K562 (cell line): ENCODE measurements around the gene FEM1B. TPM values are rescaled to one million over a fixed set of nuclear protein-coding genes. Genes with fewer than 3 reads are reported as not detected.

ENCODE experiments used
- CBFB ChIP-seq: sonication (generic); formaldehyde crosslinking; IDR thresholded peaks from 2 replicates; pipeline ENCODE4 v1.4.0; 2020; ENCODE audit warnings: mild to moderate bottlenecking, missing genetic modification reagents
- ESRRB ChIP-seq: fragments of 250-450 bp; sonication (Bioruptor Pico); IDR thresholded peaks from 2 replicates; pipeline ENCODE4 v1.5.0; 2020; ENCODE audit warnings: mild to moderate bottlenecking, moderate library complexity, borderline replicate concordance
- FUS ChIP-seq: fragments of 200-400 bp; formaldehyde crosslinking; optimal IDR thresholded peaks from 2 replicates; pipeline ENCODE3; 2017; ENCODE audit warnings: low read depth, low read length
- HDAC2 ChIP-seq: fragments of 450-650 bp; IDR thresholded peaks from 2 replicates; pipeline ENCODE4 v1.6.1; 2016; ENCODE audit warnings: mild to moderate bottlenecking
- HDGF ChIP-seq: fragments of 450-650 bp; IDR thresholded peaks from 2 replicates; pipeline ENCODE4 v1.6.1; 2016
- ILK ChIP-seq: fragments of 450-650 bp; IDR thresholded peaks from 2 replicates; pipeline ENCODE4 v1.6.1; 2016; ENCODE audit warnings: missing genetic modification characterization, low read depth, mild to moderate bottlenecking, missing compliant biosample characterization, moderate library complexity, borderline replicate concordance
- KLF6 ChIP-seq: fragments of 250-450 bp; sonication (Bioruptor Pico); IDR thresholded peaks from 2 replicates; pipeline ENCODE4 v1.4.0; 2020; ENCODE audit warnings: mild to moderate bottlenecking, moderate library complexity, borderline replicate concordance
- RBM25 ChIP-seq: fragments of 200-400 bp; formaldehyde crosslinking; IDR thresholded peaks from 2 replicates; pipeline ENCODE4 v1.6.1; 2018; ENCODE audit warnings: low read length, low read depth, moderate library complexity; ENCODE audit not compliant: severe bottlenecking
- TOE1 ChIP-seq, 2 experiments: fragments of 450-650 bp in 1 of 2; sonication (generic) in 1 of 2; formaldehyde crosslinking in 1 of 2; IDR thresholded peaks; 2 replicates each; pipeline versions ENCODE4 v1.7.1 to v1.8.0; 2016 to 2022; ENCODE audit warnings: borderline replicate concordance in 2 of 2, mild to moderate bottlenecking in 2 of 2, antibody characterized with exemption in 1 of 2, inconsistent platforms in 1 of 2, low read depth in 1 of 2, missing genetic modification reagents in 1 of 2, moderate library complexity in 1 of 2
- XRCC5 ChIP-seq: fragments of 200-400 bp; formaldehyde crosslinking; IDR thresholded peaks from 2 replicates; pipeline ENCODE4 v1.6.1; 2017; ENCODE audit warnings: low read depth, mild to moderate bottlenecking, low read length
- ZC3H11A ChIP-seq: IDR thresholded peaks from 2 replicates; pipeline ENCODE4 v1.6.1; 2012; ENCODE audit warnings: low read depth, low read length, improper control_type of control experiment
- ZC3H4 ChIP-seq: sonication (generic); formaldehyde crosslinking; IDR thresholded peaks from 2 replicates; pipeline ENCODE4 v1.9.0; 2021; ENCODE audit warnings: missing genetic modification reagents, borderline replicate concordance
- ZEB2 ChIP-seq: fragments of 450-650 bp; IDR thresholded peaks from 2 replicates; pipeline ENCODE4 v1.6.1; 2016
- ZNF354B ChIP-seq: fragments of 250-450 bp; sonication (Bioruptor Pico); IDR thresholded peaks from 2 replicates; pipeline ENCODE4 v1.4.0; 2020
- ZNF436 ChIP-seq: fragments of 250-450, 450-650 bp; sonication (Bioruptor Pico); formaldehyde crosslinking; IDR thresholded peaks from 2 replicates; pipeline ENCODE4 v1.7.0; 2020; ENCODE audit warnings: mild to moderate bottlenecking
- polyA plus RNA-seq, 8 experiments: library from polyadenylated mRNA; depleted of rRNA in 4 of 8; stranded (reverse) in 5 of 8; unstranded in 3 of 8; fragments of >200 nt; fragmentation: Nextera tagmentation in 2 of 8; fragmentation: Illumina TruSeq in 1 of 8; extraction: Ambion mirVana in 2 of 8; extraction: Trizol in 1 of 8; gene quantifications; 2 replicates each; pipeline versions ENCODE4 v1.2.1 to v1.2.3, GENCODE V29; 2011 to 2014; ENCODE audit warnings: inconsistent platforms in 1 of 8, missing spikeins in 1 of 8
- total RNA-seq, 7 experiments: library from RNA; depleted of rRNA in 6 of 7; stranded (reverse); fragments of >200 nt in 6 of 7; fragmentation: Illumina TruSeq in 2 of 7; extraction: Trizol in 2 of 7; gene quantifications; 2 replicates each; pipeline versions ENCODE4 v1.2.1 to v1.2.3, GENCODE V29; 2011 to 2021; ENCODE audit warnings: low replicate concordance in 1 of 7
- TF ChIP-seq, protein P1 (sequence below): IDR thresholded peaks from 2 replicates; pipeline ENCODE4 v1.6.1; 2016; ENCODE audit warnings: missing genetic modification characterization, missing compliant biosample characterization
- TF ChIP-seq, protein P2 (sequence below), 3 experiments: IDR thresholded peaks in 2 of 3; conservative IDR thresholded peaks in 1 of 3; 2 replicates each; pipeline ENCODE4 v1.5.1; 2011 to 2012; ENCODE audit warnings: low read length in 3 of 3, mild to moderate bottlenecking in 3 of 3, control low read depth in 2 of 3, improper control_type of control experiment in 1 of 3, inconsistent platforms in 1 of 3, low read depth in 1 of 3, mixed read lengths in 1 of 3, moderate library complexity in 1 of 3; ENCODE audit not compliant: insufficient read depth in 2 of 3
- TF ChIP-seq, protein P3 (sequence below): sonication (generic); formaldehyde crosslinking; IDR thresholded peaks from 2 replicates; pipeline ENCODE4 v1.8.0; 2022; ENCODE audit warnings: missing genetic modification reagents, mild to moderate bottlenecking, moderate library complexity, borderline replicate concordance
- TF ChIP-seq, protein P4 (sequence below): sonication (generic); formaldehyde crosslinking; IDR thresholded peaks from 2 replicates; pipeline ENCODE4 v1.8.0; 2023; ENCODE audit warnings: mild to moderate bottlenecking, missing genetic modification reagents

Gene FEM1B
- total and polyA plus RNA-seq, 9 of the 15 experiments (the other 6 are each of a cell fraction or from before 2014, with no cell fraction given) = 5.9 to 61.6 (median 20.1) TPM

DNA sequence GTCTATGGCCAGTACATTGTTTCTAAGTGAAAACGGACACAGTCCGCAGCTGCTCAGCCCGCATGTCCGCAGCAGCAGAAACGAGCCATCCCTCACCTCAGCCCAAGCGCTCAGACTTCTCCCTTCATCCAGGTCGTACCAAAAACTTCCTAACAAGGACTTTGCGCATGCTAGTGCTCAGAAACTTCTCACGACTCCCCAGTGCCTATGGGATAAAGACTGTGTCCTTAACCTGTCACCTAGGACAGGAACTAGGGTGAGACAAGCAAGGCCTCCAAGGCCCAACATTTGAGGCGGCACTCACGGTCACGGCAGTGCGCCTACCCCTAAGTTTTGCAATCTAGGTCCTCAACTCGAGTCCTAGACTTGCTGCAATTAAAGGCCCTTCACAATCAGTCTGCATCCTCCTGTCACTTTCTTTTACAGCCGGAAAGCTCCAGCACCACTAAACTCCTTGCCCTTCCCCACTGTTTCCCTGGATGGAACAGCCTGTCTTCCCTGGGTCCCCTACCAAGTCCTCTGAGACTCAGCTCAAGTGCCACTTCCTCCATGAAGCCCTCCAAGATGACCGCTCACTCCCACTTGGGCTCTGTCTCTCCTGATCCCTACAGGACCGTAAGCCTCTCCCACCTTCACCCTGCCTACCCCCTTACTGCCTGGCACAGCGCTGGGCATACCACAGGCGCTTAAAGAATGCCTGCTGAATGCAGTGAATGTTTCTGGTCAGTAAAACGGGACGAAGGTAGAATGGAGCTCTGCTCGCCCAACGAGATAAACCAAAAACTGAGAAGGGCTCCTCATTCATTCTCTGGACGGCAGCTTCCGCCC lies 49.2 kb upstream of the FEM1B start (continued):
- TF ChIP-seq, protein P1, sequence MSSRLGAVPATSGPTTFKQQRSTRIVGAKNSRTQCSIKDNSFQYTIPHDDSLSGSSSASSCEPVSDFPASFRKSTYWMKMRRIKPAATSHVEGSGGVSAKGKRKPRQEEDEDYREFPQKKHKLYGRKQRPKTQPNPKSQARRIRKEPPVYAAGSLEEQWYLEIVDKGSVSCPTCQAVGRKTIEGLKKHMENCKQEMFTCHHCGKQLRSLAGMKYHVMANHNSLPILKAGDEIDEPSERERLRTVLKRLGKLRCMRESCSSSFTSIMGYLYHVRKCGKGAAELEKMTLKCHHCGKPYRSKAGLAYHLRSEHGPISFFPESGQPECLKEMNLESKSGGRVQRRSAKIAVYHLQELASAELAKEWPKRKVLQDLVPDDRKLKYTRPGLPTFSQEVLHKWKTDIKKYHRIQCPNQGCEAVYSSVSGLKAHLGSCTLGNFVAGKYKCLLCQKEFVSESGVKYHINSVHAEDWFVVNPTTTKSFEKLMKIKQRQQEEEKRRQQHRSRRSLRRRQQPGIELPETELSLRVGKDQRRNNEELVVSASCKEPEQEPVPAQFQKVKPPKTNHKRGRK = no peak
- TF ChIP-seq ZC3H4 (CRISPR knock-in tag) (no peak), ESRRB (CRISPR knock-in tag) (no peak), ZNF354B (CRISPR knock-in tag) (no peak), ZNF436 (CRISPR knock-in tag) (peak; percentile 98), HDGF (peak; percentile 85), FUS (no peak), HDAC2 (peak; percentile 94), ZC3H11A (no peak), RBM25 (peak; percentile 75), ZEB2 (no peak), ILK (tag) (no peak), XRCC5 (peak; percentile 41; the same call in 1 of the 2 replicates), TOE1 (IDR thresholded peaks at IDR 0.05; ENCODE audit: borderline replicate concordance) (peak; percentile 28; the same call in 1 of the 2 replicates), TOE1 (CRISPR knock-in tag; IDR thresholded peaks at IDR 0.05; ENCODE audit: borderline replicate concordance, low read depth) (no peak), KLF6 (CRISPR knock-in tag) (no peak), CBFB (CRISPR knock-in tag) (no peak)
- TF ChIP-seq, protein P2, sequence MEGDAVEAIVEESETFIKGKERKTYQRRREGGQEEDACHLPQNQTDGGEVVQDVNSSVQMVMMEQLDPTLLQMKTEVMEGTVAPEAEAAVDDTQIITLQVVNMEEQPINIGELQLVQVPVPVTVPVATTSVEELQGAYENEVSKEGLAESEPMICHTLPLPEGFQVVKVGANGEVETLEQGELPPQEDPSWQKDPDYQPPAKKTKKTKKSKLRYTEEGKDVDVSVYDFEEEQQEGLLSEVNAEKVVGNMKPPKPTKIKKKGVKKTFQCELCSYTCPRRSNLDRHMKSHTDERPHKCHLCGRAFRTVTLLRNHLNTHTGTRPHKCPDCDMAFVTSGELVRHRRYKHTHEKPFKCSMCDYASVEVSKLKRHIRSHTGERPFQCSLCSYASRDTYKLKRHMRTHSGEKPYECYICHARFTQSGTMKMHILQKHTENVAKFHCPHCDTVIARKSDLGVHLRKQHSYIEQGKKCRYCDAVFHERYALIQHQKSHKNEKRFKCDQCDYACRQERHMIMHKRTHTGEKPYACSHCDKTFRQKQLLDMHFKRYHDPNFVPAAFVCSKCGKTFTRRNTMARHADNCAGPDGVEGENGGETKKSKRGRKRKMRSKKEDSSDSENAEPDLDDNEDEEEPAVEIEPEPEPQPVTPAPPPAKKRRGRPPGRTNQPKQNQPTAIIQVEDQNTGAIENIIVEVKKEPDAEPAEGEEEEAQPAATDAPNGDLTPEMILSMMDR (IDR thresholded peaks at IDR 0.05 in 2 of 3, conservative IDR thresholded peaks at IDR 0.05 in 1 of 3; ENCODE audit: insufficient read depth in 2 of 3, low read depth in 1 of 3, low read length in 3 of 3) = no peak
- TF ChIP-seq, protein P3, sequence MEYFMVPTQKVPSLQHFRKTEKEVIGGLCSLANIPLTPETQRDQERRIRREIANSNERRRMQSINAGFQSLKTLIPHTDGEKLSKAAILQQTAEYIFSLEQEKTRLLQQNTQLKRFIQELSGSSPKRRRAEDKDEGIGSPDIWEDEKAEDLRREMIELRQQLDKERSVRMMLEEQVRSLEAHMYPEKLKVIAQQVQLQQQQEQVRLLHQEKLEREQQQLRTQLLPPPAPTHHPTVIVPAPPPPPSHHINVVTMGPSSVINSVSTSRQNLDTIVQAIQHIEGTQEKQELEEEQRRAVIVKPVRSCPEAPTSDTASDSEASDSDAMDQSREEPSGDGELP (CRISPR knock-in tag) = no peak
- TF ChIP-seq, protein P4, sequence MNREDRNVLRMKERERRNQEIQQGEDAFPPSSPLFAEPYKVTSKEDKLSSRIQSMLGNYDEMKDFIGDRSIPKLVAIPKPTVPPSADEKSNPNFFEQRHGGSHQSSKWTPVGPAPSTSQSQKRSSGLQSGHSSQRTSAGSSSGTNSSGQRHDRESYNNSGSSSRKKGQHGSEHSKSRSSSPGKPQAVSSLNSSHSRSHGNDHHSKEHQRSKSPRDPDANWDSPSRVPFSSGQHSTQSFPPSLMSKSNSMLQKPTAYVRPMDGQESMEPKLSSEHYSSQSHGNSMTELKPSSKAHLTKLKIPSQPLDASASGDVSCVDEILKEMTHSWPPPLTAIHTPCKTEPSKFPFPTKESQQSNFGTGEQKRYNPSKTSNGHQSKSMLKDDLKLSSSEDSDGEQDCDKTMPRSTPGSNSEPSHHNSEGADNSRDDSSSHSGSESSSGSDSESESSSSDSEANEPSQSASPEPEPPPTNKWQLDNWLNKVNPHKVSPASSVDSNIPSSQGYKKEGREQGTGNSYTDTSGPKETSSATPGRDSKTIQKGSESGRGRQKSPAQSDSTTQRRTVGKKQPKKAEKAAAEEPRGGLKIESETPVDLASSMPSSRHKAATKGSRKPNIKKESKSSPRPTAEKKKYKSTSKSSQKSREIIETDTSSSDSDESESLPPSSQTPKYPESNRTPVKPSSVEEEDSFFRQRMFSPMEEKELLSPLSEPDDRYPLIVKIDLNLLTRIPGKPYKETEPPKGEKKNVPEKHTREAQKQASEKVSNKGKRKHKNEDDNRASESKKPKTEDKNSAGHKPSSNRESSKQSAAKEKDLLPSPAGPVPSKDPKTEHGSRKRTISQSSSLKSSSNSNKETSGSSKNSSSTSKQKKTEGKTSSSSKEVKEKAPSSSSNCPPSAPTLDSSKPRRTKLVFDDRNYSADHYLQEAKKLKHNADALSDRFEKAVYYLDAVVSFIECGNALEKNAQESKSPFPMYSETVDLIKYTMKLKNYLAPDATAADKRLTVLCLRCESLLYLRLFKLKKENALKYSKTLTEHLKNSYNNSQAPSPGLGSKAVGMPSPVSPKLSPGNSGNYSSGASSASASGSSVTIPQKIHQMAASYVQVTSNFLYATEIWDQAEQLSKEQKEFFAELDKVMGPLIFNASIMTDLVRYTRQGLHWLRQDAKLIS = 0 out of 2 replicates have a peak, but pooled peaks have one; percentile 30
